Mesenchymal stem cell (in vitro differentiated cells and primary cell): ENCODE measurements around the gene CDCA3.

ENCODE experiments used
- DNase-seq: peaks from one replicate; pipeline ENCODE4 v3.0.0-alpha.2; 2013
- H2AFZ ChIP-seq: one replicate; pipeline ENCODE4 v1.6.1; 2013; ENCODE audit warnings: low read depth, mild to moderate bottlenecking, control low read depth, inconsistent platforms, low read length, moderate library complexity
- H2AK5ac ChIP-seq: 2 replicates; pipeline ENCODE4 v1.6.1; 2013; ENCODE audit warnings: low read length, moderate library complexity, mild to moderate bottlenecking, inconsistent platforms; ENCODE audit not compliant: severe bottlenecking
- H2BK120ac ChIP-seq: one replicate; pipeline ENCODE4 v1.6.1; 2013; ENCODE audit warnings: low read depth, mild to moderate bottlenecking, inconsistent platforms, low read length, moderate library complexity
- H2BK12ac ChIP-seq, 2 experiments: one replicate each; pipeline ENCODE4 v1.6.1; 2013; ENCODE audit warnings: inconsistent platforms in 2 of 2, low read length in 2 of 2, mild to moderate bottlenecking in 2 of 2, moderate library complexity in 2 of 2, control low read depth in 1 of 2
- H2BK15ac ChIP-seq: one replicate; pipeline ENCODE4 v1.6.1; 2013; ENCODE audit warnings: mild to moderate bottlenecking, low read depth, inconsistent platforms; ENCODE audit not compliant: poor library complexity, severe bottlenecking
- H2BK5ac ChIP-seq: 2 replicates; pipeline ENCODE4 v1.6.1; 2013; ENCODE audit warnings: low read depth, mild to moderate bottlenecking, low read length, control low read depth, inconsistent platforms; ENCODE audit not compliant: poor library complexity, severe bottlenecking
- H3K14ac ChIP-seq, 2 experiments: one replicate each; pipeline ENCODE4 v1.6.1; 2013; ENCODE audit warnings: inconsistent platforms in 2 of 2, low read length in 2 of 2, control low read depth in 1 of 2, mild to moderate bottlenecking in 1 of 2, moderate library complexity in 1 of 2
- H3K18ac ChIP-seq, 2 experiments: one replicate each; pipeline ENCODE4 v1.6.1; 2013; ENCODE audit warnings: inconsistent platforms in 2 of 2, low read length in 2 of 2, control low read depth in 1 of 2, low read depth in 1 of 2, mild to moderate bottlenecking in 1 of 2
- H3K23ac ChIP-seq, 2 experiments: one replicate each; pipeline ENCODE4 v1.6.1; 2013; ENCODE audit warnings: inconsistent platforms in 2 of 2, low read length in 2 of 2, mild to moderate bottlenecking in 2 of 2, moderate library complexity in 2 of 2, control low read depth in 1 of 2
- H3K27ac ChIP-seq: 2 replicates; pipeline ENCODE4 v1.5.1; 2013; ENCODE audit warnings: mild to moderate bottlenecking, moderate library complexity, low read length, control low read depth, inconsistent platforms; ENCODE audit not compliant: poor library complexity, severe bottlenecking
- H3K27me3 ChIP-seq, 2 experiments: 2 replicates each; pipeline versions ENCODE4 v1.6.1 to v1.7.0; 2013; ENCODE audit warnings: low read length in 2 of 2, mild to moderate bottlenecking in 2 of 2, moderate library complexity in 2 of 2, control low read depth in 1 of 2, inconsistent platforms in 1 of 2; ENCODE audit not compliant: control insufficient read depth in 1 of 2, insufficient read depth in 1 of 2
- H3K36me3 ChIP-seq, 2 experiments: 2 replicates each; pipeline versions ENCODE4 v1.6.1 to v1.7.0; 2013; ENCODE audit warnings: low read length in 2 of 2, control low read depth in 1 of 2, inconsistent platforms in 1 of 2, low read depth in 1 of 2, mild to moderate bottlenecking in 1 of 2; ENCODE audit not compliant: insufficient read depth in 2 of 2, control insufficient read depth in 1 of 2
- H3K4ac ChIP-seq, 2 experiments: one replicate each; pipeline ENCODE4 v1.6.1; 2013; ENCODE audit warnings: inconsistent platforms in 2 of 2, low read length in 2 of 2, mild to moderate bottlenecking in 2 of 2, moderate library complexity in 2 of 2, control low read depth in 1 of 2, low read depth in 1 of 2
- H3K4me1 ChIP-seq: 2 replicates; pipeline ENCODE4 v1.6.1; 2013; ENCODE audit warnings: low read depth, low read length, control low read depth; ENCODE audit not compliant: control insufficient read depth, insufficient read depth
- H3K4me2 ChIP-seq: 2 replicates; pipeline ENCODE4 v1.6.1; 2013; ENCODE audit warnings: low read length, mild to moderate bottlenecking, inconsistent platforms; ENCODE audit not compliant: poor library complexity, severe bottlenecking
- H3K4me3 ChIP-seq, 2 experiments: 2 replicates each; pipeline versions ENCODE4 v1.5.1 to v1.7.0; 2013; ENCODE audit warnings: low read length in 2 of 2, mild to moderate bottlenecking in 2 of 2, control low read depth in 1 of 2, low read depth in 1 of 2; ENCODE audit not compliant: insufficient read depth in 1 of 2
- H3K79me1 ChIP-seq: replicated peaks from 2 replicates; pipeline ENCODE4 v1.6.1; 2013; ENCODE audit warnings: mild to moderate bottlenecking, control low read depth, low read length, inconsistent platforms; ENCODE audit not compliant: poor library complexity, severe bottlenecking
- H3K9ac ChIP-seq: 2 replicates; pipeline ENCODE4 v1.7.0; 2013; ENCODE audit warnings: mild to moderate bottlenecking, low read length, moderate library complexity
- H3K9me3 ChIP-seq: 2 replicates; pipeline ENCODE4 v1.7.0; 2013; ENCODE audit warnings: mild to moderate bottlenecking, low read length; ENCODE audit not compliant: control insufficient read depth
- H4K8ac ChIP-seq: one replicate; pipeline ENCODE4 v1.6.1; 2013; ENCODE audit warnings: inconsistent platforms, mild to moderate bottlenecking, low read length, moderate library complexity
- H4K91ac ChIP-seq: one replicate; pipeline ENCODE4 v1.6.1; 2013; ENCODE audit warnings: mild to moderate bottlenecking, low read length, inconsistent platforms
- WGBS: methylation state at CpG from one replicate; pipeline ENCODE4 v1.1.7; 2013; ENCODE audit warnings: mixed read lengths; 5-methylcytosine and 5-hydroxymethylcytosine counted together

CDCA3 gene

DNA sequence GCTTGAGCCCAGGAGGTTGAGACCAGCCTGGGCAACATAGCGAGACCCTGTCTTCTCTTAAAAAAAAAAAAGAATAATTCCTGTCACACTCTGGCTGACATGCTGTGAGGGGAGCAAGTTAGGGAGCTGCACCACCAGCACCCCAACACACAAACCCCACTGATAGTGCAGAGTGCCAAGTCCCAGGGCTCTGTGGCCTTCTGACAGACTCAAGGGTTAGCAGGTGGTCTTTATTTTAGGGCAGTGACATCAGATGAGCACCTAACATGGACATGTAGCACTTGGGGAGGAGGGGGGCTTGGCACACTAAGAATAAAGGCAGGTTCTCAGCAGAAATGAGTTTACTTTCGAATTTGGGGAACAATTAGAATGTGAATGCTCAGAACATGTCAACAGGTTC lies 7.7 kb upstream of the CDCA3 start:
- H3K9ac ChIP-seq = no peak overlapping the region
- no peak overlapping the region for H3K4me3 ChIP-seq
- DNase-seq = no peak
- H3K27me3 ChIP-seq = no peaks in the 10 kb centered on the region
- H2AK5ac ChIP-seq = no peak overlapping the region
- H3K23ac ChIP-seq = no peak overlapping the region
- no peak overlapping the region for H2BK5ac ChIP-seq
- H3K4me2 ChIP-seq = no peak overlapping the region
- H3K9me3 ChIP-seq = no peaks in the 10 kb centered on the region
- H3K4me1 ChIP-seq = peaks cover 4% of the 10 kb centered on the region
- no peak overlapping the region for H2BK120ac ChIP-seq
- H3K79me1 ChIP-seq = peaks cover 41% of the 10 kb centered on the region
- H2BK12ac ChIP-seq = no peak overlapping the region
- H2AFZ ChIP-seq = no peak overlapping the region
- H2BK15ac ChIP-seq = no peak overlapping the region
- H3K14ac ChIP-seq = no peak overlapping the region
- 96% methylated on average over 2 of the region's 2 CpGs for WGBS
- no peak overlapping the region for H4K91ac ChIP-seq
- no peak overlapping the region for H4K8ac ChIP-seq
- H3K18ac ChIP-seq = no peak overlapping the region
- no peak overlapping the region for H3K27ac ChIP-seq
- H3K36me3 ChIP-seq = peaks cover 88 to 89% of the 10 kb centered on the region in 2 experiments
- H3K4ac ChIP-seq = no peak overlapping the region

DNA sequence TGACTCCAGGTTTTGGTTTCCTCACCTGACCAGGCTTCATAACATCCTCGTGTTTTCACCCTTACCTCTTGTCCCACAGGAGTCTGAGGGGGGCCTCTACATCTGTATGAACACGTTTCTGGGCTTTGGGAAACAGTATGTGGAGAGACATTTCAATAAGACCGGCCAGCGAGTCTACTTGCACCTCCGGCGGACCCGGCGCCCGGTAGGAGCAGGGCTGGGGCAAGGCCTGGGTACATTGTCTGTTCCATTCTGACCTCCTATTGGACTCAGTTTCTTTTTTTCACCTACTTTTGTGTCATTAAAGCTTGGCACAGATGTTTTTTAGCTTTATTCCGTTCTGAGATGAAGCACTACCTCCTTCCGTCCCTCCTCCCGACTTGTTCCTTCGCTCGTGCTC lies 4.2 kb upstream of the CDCA3 start:
- Histone ChIP-seq H3K18ac (no peak overlapping the region), H3K79me1 (peaks cover 37% of the 10 kb centered on the region), H3K27me3 (no peaks in the 10 kb centered on the region), H3K27ac (no peak overlapping the region), H4K8ac (no peak overlapping the region), H2AK5ac (no peak overlapping the region), H3K36me3 (peaks cover 55 to 57% of the 10 kb centered on the region in 2 experiments), H3K23ac (no peak overlapping the region), H3K4me3 (no peak overlapping the region), H2AFZ (no peak overlapping the region), H2BK15ac (no peak overlapping the region), H3K9me3 (no peaks in the 10 kb centered on the region), H4K91ac (no peak overlapping the region), H3K4me2 (no peak overlapping the region), H3K4me1 (peaks cover 13% of the 10 kb centered on the region), H3K14ac (no peak overlapping the region), H2BK5ac (no peak overlapping the region), H2BK120ac (no peak overlapping the region), H3K4ac (no peak overlapping the region), H2BK12ac (no peak overlapping the region), H3K9ac (peak overlapping the region; percentile 94)
- WGBS = 95% methylated on average over 14 of the region's 14 CpGs
- no peak for DNase-seq

DNA sequence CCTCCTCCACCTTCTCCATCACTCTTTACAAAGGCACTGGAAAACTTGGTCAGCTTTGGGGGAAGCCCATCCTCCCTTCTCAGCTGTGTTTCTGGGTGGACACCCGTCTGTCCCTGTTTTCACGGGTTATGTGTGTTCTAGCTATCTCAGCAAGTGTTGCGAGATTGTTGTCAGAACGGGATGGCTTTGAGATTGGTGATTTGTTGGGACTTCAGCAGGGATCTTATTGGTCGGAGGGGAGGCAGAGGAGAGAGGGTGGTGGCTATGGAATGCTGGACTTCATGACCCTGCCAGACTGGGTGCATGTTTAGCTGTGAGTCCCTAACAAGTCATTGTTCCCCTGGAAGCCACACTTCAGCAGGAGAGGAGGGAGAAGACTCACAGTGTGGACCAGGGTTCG lies 3.0 kb upstream of the CDCA3 start:
- no peak for DNase-seq

DNA sequence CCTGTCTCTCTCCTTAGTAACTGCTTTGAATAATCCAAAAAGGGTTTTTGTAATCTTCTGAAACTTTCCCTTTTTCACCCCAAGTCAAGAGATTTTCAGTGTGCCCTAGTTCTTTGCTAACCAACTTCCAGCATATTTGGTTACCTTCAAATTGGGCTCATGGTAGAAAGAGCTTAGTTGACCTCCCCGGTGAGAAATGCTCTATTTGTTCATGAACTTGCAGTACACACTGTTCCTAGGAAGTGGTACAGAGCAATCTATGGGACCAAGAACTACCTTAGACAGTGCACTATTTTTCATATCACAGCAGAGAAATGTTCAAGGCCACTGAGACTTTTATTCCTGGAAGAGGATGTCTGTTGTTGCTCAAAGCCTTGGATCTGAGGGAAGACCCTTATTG lies 2.5 kb upstream of the CDCA3 start:
- Histone ChIP-seq H3K27me3 (no peaks in the 10 kb centered on the region), H2AFZ (no peak overlapping the region), H3K27ac (peak overlapping the region; percentile 51), H3K18ac (no peak overlapping the region), H3K9ac (peak overlapping the region; percentile 94), H2BK12ac (no peak overlapping the region), H3K23ac (no peak overlapping the region), H3K9me3 (no peaks in the 10 kb centered on the region), H4K91ac (no peak overlapping the region), H3K4me2 (no peak overlapping the region), H2BK15ac (no peak overlapping the region), H3K14ac (no peak overlapping the region), H2AK5ac (peak overlapping the region; percentile 27), H2BK5ac (no peak overlapping the region), H3K4me1 (peaks cover 16% of the 10 kb centered on the region), H3K36me3 (peaks cover 51 to 56% of the 10 kb centered on the region in 2 experiments), H3K4me3 (peak overlapping the region in 1 of 2 experiments; percentile 98), H3K4ac (peak overlapping the region in 1 of 2 experiments; percentile 30), H2BK120ac (no peak overlapping the region), H3K79me1 (peaks cover 30% of the 10 kb centered on the region), H4K8ac (no peak overlapping the region)
- no CpG with 5 or more reads among the region's 1 CpG for WGBS
- no peak for DNase-seq

More for the DNA sequence above, 3.0 kb upstream of the CDCA3 start:
- Histone ChIP-seq H3K27ac (peak overlapping the region; percentile 51), H3K23ac (no peak overlapping the region), H3K27me3 (no peaks in the 10 kb centered on the region), H4K91ac (no peak overlapping the region), H2BK12ac (no peak overlapping the region), H2BK5ac (no peak overlapping the region), H3K9me3 (no peaks in the 10 kb centered on the region), H2BK120ac (no peak overlapping the region), H3K36me3 (peaks cover 51 to 56% of the 10 kb centered on the region in 2 experiments), H4K8ac (no peak overlapping the region), H2AFZ (no peak overlapping the region), H3K14ac (no peak overlapping the region), H3K4me2 (no peak overlapping the region), H3K4ac (no peak overlapping the region), H3K9ac (peak overlapping the region; percentile 94), H2BK15ac (no peak overlapping the region), H3K18ac (no peak overlapping the region), H3K4me3 (peak overlapping the region in 1 of 2 experiments; percentile 98), H2AK5ac (peak overlapping the region; percentile 70), H3K79me1 (peaks cover 33% of the 10 kb centered on the region), H3K4me1 (peaks cover 16% of the 10 kb centered on the region)
- WGBS = 84% methylated on average over 6 of the region's 6 CpGs
